ENCODE results near the gene GHR.

The GHR gene

GRCh38 chr5:42561656-42562055 lies 138.4 kb downstream of the GHR start:
- TF ChIP-seq, protein P1, sequence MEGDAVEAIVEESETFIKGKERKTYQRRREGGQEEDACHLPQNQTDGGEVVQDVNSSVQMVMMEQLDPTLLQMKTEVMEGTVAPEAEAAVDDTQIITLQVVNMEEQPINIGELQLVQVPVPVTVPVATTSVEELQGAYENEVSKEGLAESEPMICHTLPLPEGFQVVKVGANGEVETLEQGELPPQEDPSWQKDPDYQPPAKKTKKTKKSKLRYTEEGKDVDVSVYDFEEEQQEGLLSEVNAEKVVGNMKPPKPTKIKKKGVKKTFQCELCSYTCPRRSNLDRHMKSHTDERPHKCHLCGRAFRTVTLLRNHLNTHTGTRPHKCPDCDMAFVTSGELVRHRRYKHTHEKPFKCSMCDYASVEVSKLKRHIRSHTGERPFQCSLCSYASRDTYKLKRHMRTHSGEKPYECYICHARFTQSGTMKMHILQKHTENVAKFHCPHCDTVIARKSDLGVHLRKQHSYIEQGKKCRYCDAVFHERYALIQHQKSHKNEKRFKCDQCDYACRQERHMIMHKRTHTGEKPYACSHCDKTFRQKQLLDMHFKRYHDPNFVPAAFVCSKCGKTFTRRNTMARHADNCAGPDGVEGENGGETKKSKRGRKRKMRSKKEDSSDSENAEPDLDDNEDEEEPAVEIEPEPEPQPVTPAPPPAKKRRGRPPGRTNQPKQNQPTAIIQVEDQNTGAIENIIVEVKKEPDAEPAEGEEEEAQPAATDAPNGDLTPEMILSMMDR (IDR thresholded peaks at IDR 0.05; ENCODE audit: low read depth, low read length) = no peak
- no peaks in the 10 kb centered on the region for H3K9me3 ChIP-seq (ENCODE audit: severe bottlenecking)
- DNase-seq = no peak
- no peaks in the 10 kb centered on the region for H3K36me3 ChIP-seq
- H3K27me3 ChIP-seq (ENCODE audit: insufficient read depth, low read depth, severe bottlenecking) = peaks cover 53% of the 10 kb centered on the region
- H3K27ac ChIP-seq = no peak overlapping the region
- H3K4me3 ChIP-seq (ENCODE audit: low read depth, low read length) = no peak overlapping the region

GRCh38 chr5:42564689-42565356 lies 141.6 kb downstream of the GHR start:
- DNase-seq = no peak
- Histone ChIP-seq H3K27me3 (ENCODE audit: insufficient read depth, low read depth, severe bottlenecking) (peaks cover 49% of the 10 kb centered on the region), H3K4me3 (ENCODE audit: low read depth, low read length) (no peak overlapping the region), H3K36me3 (no peaks in the 10 kb centered on the region), H3K9me3 (ENCODE audit: severe bottlenecking) (no peaks in the 10 kb centered on the region), H3K27ac (no peak overlapping the region)
- TF ChIP-seq, protein P1 (IDR thresholded peaks at IDR 0.05; ENCODE audit: low read depth, low read length) = no peak

GRCh38 chr5:42566652-42567295 lies 143.5 kb downstream of the GHR start:
- H3K9me3 ChIP-seq (ENCODE audit: severe bottlenecking) = no peaks in the 10 kb centered on the region
- no peaks in the 10 kb centered on the region for H3K36me3 ChIP-seq
- no peak for DNase-seq
- TF ChIP-seq, protein P1 (IDR thresholded peaks at IDR 0.05; ENCODE audit: low read depth, low read length) = no peak
- no peak overlapping the region for H3K4me3 ChIP-seq (ENCODE audit: low read depth, low read length)
- H3K27me3 ChIP-seq (ENCODE audit: insufficient read depth, low read depth, severe bottlenecking) = peaks cover 43% of the 10 kb centered on the region
- no peak overlapping the region for H3K27ac ChIP-seq

DNA sequence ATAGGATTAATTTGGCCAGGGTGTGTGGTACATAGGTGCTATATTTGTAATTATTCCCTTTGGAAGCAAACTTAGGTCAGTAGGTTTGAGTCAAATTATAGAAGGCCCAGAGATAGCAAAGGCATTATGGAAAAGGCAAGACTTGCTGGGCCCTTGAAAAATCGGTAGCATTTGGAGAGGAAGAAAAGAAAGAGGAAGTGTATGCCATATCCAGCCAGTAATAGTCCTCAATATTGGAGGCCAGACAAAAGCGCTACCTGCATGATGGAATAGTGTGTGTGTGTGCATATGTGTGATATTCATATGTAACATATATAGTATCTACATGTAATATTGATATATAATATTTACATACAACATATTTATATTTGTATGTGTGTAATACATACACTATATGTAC lies 146.1 kb downstream of the GHR start:
- no peak for DNase-seq
- Histone ChIP-seq H3K27ac (no peak overlapping the region), H3K9me3 (ENCODE audit: severe bottlenecking) (no peaks in the 10 kb centered on the region), H3K36me3 (no peaks in the 10 kb centered on the region), H3K27me3 (ENCODE audit: insufficient read depth, low read depth, severe bottlenecking) (peaks cover 46% of the 10 kb centered on the region), H3K4me3 (ENCODE audit: low read depth, low read length) (no peak overlapping the region)
- TF ChIP-seq, protein P1 (IDR thresholded peaks at IDR 0.05; ENCODE audit: low read depth, low read length) = no peak

GRCh38 chr5:42569953-42570548 lies 146.8 kb downstream of the GHR start:
- H3K27ac ChIP-seq = no peak overlapping the region
- H3K9me3 ChIP-seq (ENCODE audit: severe bottlenecking) = no peaks in the 10 kb centered on the region
- no peak for DNase-seq
- no peaks in the 10 kb centered on the region for H3K36me3 ChIP-seq
- TF ChIP-seq, protein P1 (IDR thresholded peaks at IDR 0.05; ENCODE audit: low read depth, low read length) = no peak
- H3K27me3 ChIP-seq (ENCODE audit: insufficient read depth, low read depth, severe bottlenecking) = peaks cover 44% of the 10 kb centered on the region
- H3K4me3 ChIP-seq (ENCODE audit: low read depth, low read length) = no peak overlapping the region
